Measurements from ENCODE around the gene SMDT1. TPM values are rescaled to one million over a fixed set of nuclear protein-coding genes. Genes with fewer than 3 reads are reported as not detected.

The SMDT1 gene
- polyA plus RNA-seq, 3 donors, result 41.8 to 182 (median 180) TPM

GRCh38 chr22:42076764-42077485 lies 2.6 kb upstream of the SMDT1 start:
- H3K4me3 ChIP-seq (replicated peaks in 1 of 3; ENCODE audit: low read depth in 2 of 3, low read length in 3 of 3), result no peak overlapping the region
- no peaks in the 10 kb centered on the region for H3K9me3 ChIP-seq (replicated peaks in 1 of 2; ENCODE audit: control insufficient read depth in 1 of 2, insufficient read depth in 1 of 2, low read length in 2 of 2)
- H3K36me3 Mint-ChIP-seq, result peaks cover 7 to 20% of the 10 kb centered on the region in 2 donors
- no peak for TF ChIP-seq CTCF (IDR thresholded peaks at IDR 0.05)
- H3K27me3 Mint-ChIP-seq (ENCODE audit: low read depth in 3 of 3), result peaks cover 0 to 5% (median 0%) of the 10 kb centered on the region in 3 donors
- H3K27ac Mint-ChIP-seq, result no peak overlapping the region
- H3K27ac ChIP-seq (ENCODE audit: low read depth in 1 of 2, low read length in 2 of 2), result peak overlapping the region in 1 of 2 donors; percentile 6
- peaks cover 37 to 66% of the 10 kb centered on the region in 2 donors for H3K4me1 ChIP-seq (ENCODE audit: control insufficient read depth in 1 of 2, insufficient read depth in 2 of 2, low read length in 2 of 2)
- no peaks in the 10 kb centered on the region for H3K27me3 ChIP-seq (ENCODE audit: control insufficient read depth in 2 of 2, insufficient read depth in 2 of 2, low read length in 2 of 2)
- H3K4me3 Mint-ChIP-seq, result no peak overlapping the region
- H2AFZ ChIP-seq (ENCODE audit: insufficient read depth, low read depth, low read length, poor library complexity, severe bottlenecking), result no peak overlapping the region
- no peaks in the 10 kb centered on the region for H4K20me1 ChIP-seq (ENCODE audit: insufficient read depth, low read length)
- peaks cover 49% of the 10 kb centered on the region for H3K4me1 Mint-ChIP-seq
- no peak for DNase-seq
- no peak overlapping the region for H3K9ac ChIP-seq (ENCODE audit: insufficient read depth, low read length, poor library complexity, severe bottlenecking)
- H3K4me2 ChIP-seq (replicated peaks; ENCODE audit: extremely low read depth, low read length, poor library complexity, severe bottlenecking), result no peak overlapping the region
- H3K9me3 Mint-ChIP-seq, result no peaks in the 10 kb centered on the region
- H3K79me2 ChIP-seq (ENCODE audit: insufficient read depth, low read length), result peaks cover 34% of the 10 kb centered on the region
- H3K36me3 ChIP-seq (replicated peaks in 1 of 2; ENCODE audit: control insufficient read depth in 1 of 2, insufficient read depth in 2 of 2, low read length in 2 of 2), result peaks cover 0 to 21% of the 10 kb centered on the region in 2 donors
- intact Hi-C loops (cut with micrococcal nuclease), result no loop called here
- WGBS (ENCODE audit: insufficient coverage), result 95% methylated on average over 19 of the region's 20 CpGs

- 95% methylated on average over 20 of the region's 21 CpGs for WGBS (ENCODE audit: insufficient coverage)
- no peaks in the 10 kb centered on the region for H4K20me1 ChIP-seq (ENCODE audit: insufficient read depth, low read length)
- Mint-ChIP-seq H3K9me3 (no peaks in the 10 kb centered on the region), H3K4me1 (peaks cover 48% of the 10 kb centered on the region), H3K36me3 (peaks cover 12 to 27% of the 10 kb centered on the region in 2 donors), H3K27ac (peak overlapping the region in 6 of 7 donors; percentile 50 to 99 (median 98)), H3K4me3 (no peak overlapping the region), H3K27me3 (ENCODE audit: low read depth in 3 of 3) (peaks cover 0 to 5% (median 0%) of the 10 kb centered on the region in 3 donors)
- no peak overlapping the region for H3K4me3 ChIP-seq (replicated peaks in 1 of 3; ENCODE audit: low read depth in 2 of 3, low read length in 3 of 3)
- H3K27me3 ChIP-seq (ENCODE audit: control insufficient read depth in 2 of 2, insufficient read depth in 2 of 2, low read length in 2 of 2), result no peaks in the 10 kb centered on the region
- H3K4me2 ChIP-seq (replicated peaks; ENCODE audit: extremely low read depth, low read length, poor library complexity, severe bottlenecking), result no peak overlapping the region
- peak overlapping the region in 1 of 2 donors; percentile 98 for H3K27ac ChIP-seq (ENCODE audit: low read depth in 1 of 2, low read length in 2 of 2)
- no peaks in the 10 kb centered on the region for H3K9me3 ChIP-seq (replicated peaks in 1 of 2; ENCODE audit: control insufficient read depth in 1 of 2, insufficient read depth in 1 of 2, low read length in 2 of 2)
- H3K4me1 ChIP-seq (ENCODE audit: control insufficient read depth in 1 of 2, insufficient read depth in 2 of 2, low read length in 2 of 2), result peaks cover 37 to 59% of the 10 kb centered on the region in 2 donors
- no peak for DNase-seq
- intact Hi-C loops (cut with micrococcal nuclease), result no loop called here
- H3K79me2 ChIP-seq (ENCODE audit: insufficient read depth, low read length), result peaks cover 40% of the 10 kb centered on the region
- H2AFZ ChIP-seq (ENCODE audit: insufficient read depth, low read depth, low read length, poor library complexity, severe bottlenecking), result no peak overlapping the region
- no peak overlapping the region for H3K9ac ChIP-seq (ENCODE audit: insufficient read depth, low read length, poor library complexity, severe bottlenecking)
- TF ChIP-seq CTCF (IDR thresholded peaks at IDR 0.05), result no peak
- H3K36me3 ChIP-seq (replicated peaks in 1 of 2; ENCODE audit: control insufficient read depth in 1 of 2, insufficient read depth in 2 of 2, low read length in 2 of 2), result peaks cover 5 to 28% of the 10 kb centered on the region in 2 donors
These were observed 1.9 kb upstream of the SMDT1 start for GRCh38 chr22:42077486-42078125.
